KBM-7 (cell line): ENCODE measurements around the gene ESYT1.

Experiments used
- DNase-seq: peaks from one replicate; pipeline ENCODE4 v3.0.0-alpha.2; 2015
- in situ Hi-C: fragments of 300-500 bp; cut with MboI; formaldehyde crosslinking; loops from 2 replicates; pipeline ENCODE4 v1.14.3; 2020; ENCODE audit warnings: low sequenced_read_pairs, low pct_unique_long_range_greater_than_20kb, mixed read lengths

ESYT1 gene

DNA sequence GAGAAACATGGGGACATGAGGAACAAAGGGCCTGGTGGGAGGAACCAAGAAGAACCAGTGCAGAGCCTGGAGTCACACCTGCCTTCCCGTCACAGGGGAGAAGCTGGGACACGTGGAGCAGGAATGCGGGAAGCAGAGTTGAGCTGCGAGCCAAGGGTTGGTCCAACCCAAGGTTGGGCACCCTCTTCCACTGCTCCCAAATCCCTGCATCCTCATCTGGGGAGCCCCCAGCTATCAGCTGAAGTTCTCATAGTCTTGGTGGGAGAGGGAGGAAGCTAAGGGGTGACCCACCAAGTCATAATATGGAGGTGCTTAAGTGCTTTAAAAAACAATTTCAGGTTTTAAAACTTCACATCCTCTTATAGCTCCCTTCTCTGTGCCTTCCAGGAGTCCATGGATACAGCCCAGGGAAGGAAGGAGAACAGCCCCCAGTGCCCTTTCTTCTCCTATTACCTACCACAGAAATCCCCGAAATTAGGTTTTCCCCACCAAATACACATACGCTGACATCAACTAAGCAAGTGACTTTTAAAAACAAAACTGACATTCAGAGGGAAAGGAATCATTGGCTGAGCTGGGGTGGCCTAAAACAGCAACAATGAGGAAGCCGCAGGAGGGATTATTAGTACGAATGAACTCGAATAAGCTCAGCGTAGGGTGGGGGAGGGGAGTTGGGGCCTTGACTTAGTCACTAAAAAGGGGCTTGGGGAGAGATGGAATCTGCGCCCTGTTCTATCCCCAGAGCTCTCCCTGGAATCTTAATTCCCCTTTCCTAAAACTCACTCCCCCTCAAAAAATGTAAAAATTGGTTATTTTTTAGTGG, 34.6 kb downstream of the ESYT1 start:
- DNase-seq = no peak
- in situ Hi-C loops = no loop called here

DNA sequence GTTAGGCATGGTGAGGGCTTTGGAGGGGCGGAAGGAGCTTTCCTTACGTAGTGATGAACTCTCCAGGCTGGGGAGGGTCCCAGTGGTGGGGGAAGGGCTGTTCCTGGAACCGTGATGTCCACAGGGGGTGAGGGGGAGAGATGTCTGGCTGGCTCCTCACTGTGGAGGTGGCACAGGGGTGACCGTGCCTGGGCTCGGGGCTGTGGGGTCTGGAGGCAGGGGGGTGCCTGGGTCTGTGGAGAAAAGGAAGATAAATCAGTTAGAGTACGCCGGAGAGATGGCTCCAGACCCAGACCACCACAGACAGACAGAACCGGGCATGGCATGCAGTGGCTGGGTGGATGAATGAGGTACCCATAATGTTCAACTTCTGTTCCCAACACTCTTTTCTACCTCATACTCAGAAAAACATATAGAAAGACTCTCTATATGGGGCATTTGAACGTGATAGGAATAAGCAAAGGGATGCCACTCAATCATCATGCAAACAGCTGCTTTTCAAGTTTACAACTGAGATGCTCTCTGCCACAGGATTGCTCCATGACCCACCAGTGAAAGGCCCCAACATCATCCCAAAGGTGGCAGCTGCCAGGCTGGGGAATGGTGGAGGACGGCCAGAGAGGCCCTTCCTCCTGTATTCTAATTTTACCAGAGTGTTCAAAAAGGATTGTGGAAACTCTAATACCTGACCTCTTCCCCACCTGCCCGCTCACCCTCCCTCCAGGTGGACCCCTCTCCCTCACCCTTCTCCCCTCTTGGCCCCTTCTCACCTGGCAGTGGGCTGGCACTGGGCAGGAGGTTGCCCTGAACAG, 35.7 kb downstream of the ESYT1 start:
- in situ Hi-C loops = no loop called here
- no peak for DNase-seq

DNA sequence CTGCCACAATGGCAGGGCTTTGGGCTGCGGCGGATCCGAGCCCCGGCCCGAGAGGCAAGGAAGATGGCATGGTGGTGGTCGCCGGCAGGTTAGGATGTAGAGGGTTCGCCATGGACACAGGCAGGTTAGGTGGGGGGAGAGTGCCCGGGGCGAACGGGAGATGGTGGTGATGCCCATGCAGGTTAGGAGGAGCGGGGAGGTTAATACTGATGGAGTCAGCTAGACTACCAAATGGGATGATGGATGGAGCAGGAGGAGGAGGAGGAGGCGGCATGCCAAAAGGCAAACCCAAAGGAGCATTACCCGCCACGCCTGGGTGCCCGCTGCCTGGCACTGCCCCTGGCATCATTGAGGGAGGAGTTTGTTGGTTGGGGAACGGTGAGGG, 36.3 kb downstream of the ESYT1 start:
- in situ Hi-C loops = no loop called here
- DNase-seq = no peak

DNA sequence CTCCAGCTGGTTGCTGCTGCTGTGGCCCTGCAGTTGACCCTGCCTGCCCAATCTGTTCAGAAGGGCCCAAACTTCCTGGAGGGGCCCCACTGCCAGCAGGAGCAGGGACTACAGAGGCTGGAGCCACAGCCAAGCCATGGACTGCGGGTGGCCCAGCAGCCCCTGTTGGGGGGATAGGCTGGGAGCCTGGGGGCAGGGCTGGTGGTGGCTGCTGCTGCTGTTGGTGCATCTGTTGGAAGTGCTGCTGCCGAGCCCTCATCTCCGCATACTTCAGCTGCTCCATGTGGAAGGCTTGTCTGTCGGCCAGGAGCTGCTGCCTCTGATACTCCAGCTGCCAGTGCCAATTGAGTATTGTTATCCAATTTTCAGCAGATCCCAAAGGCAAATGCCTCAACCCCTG, 37.3 kb downstream of the ESYT1 start:
- in situ Hi-C loops = no loop called here
- no peak for DNase-seq

DNA sequence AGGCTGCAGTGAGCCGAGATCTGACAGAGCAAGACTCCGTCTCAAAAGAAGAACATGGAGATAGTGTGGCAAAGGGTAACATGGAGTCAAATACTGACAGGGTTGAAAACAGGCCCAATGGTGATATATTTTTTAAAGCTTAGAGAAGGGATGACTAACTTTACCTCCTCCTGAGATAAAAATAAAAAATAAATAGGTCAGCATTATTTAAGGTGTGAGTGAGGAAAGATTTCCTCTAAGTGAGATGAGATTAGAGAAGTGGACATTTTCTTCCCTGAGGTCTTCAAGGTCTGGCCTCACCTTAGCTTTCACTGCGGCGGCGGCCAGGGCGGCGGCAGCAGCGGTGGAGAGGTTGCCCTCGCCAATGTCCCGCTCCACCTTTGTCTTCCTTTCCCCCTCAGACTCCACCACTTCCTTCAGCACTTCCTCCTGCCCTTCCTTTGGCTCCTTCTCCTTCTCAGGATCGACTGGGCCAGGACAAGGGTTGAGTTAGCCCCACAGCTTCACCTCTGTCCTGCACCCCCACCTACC, 41.2 kb downstream of the ESYT1 start:
- in situ Hi-C loops = no loop called here

DNA sequence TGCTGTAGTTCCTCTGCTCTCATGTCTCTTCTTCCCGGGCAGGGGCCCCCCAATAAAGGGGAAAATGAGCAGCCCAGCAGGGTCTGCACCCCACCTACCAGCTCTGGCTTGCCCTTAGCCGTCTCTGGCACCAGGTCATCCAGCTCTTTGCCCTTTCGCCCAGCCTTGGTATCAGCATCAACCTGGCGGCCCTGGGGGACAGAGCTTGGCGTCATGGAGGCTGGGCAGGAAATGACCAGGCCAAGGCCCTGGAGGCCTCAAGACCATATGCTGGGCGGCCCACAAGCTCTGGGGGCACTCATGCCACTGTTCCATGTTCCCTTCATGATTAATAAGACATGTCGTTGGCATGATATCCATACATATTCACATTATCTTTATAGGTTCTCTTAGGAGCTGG, 44.8 kb downstream of the ESYT1 start:
- in situ Hi-C loops = no loop called here
- DNase-seq = no peak

More for the DNA sequence above, 41.2 kb downstream of the ESYT1 start:
- no peak for DNase-seq

DNA sequence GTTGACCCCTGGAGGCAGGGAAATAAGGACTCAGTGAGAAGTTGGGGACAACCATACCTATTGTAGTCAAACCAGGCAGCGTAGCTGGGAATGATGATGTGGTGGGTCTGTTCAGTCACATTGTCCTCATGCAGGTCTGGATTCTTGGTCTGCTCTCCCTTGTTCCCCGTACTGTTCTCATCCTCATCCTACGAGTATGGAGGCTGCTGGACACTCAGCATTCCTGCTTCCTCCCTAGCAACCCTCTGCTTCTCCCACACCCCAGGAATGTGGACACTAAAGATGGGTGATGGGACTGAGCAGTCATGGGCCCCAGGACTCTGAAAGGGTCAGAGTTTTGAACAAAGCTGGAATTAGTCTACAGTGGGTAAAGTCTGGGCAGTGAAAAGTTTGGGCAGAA, 50.3 kb downstream of the ESYT1 start:
- DNase-seq = no peak
- in situ Hi-C loops = no loop called here

DNA sequence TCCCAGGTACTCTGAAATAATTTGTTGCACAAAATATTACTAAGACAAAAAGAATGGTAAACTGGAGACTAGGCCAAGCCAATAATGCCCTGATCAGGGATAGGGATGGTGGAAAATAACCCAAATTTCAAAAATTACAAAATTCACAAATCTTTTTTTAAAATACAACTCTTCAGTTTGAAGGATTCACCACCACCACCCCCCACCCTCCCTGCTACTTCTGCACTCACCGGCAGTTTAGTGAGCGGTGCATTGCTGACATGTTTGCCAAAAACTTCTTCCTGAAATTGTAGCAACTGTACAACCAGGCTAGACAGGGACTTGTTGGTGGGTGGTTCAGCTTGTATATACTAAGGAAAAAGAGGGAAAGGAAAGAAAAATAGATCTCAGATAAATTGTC, 58.9 kb downstream of the ESYT1 start:
- in situ Hi-C loops = no loop called here
- no peak for DNase-seq

DNA sequence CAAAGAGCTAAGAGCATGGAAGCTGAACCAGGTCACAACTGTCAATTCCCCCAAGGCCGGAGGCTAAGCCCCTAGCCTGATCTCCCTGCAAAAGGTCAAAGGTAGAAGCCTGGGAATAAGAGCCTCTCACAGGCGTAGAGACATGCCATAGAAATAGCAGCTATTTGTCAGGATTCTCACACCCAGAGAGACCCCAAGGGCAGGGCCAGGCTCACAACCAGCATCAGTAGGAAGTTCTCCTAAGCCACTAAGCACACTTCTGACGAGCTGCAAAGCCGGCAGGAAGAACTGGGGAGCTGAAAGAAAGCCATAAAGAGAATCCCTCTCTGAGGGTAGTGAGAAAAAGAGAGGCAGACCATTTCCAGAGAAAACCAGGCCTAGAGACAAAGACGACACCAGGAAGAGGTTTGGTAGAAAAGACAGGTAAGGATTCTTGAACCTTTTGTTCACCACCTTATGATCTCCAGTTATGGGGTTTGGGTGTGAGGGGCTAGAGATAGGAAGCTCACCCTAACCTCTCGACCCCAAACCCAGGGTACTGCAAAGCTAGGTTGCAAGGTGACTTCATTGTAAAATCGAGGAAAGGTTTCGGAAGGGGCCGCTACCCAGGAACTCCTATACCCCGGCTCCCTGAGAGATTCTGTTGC, 60.2 kb downstream of the ESYT1 start:
- peak; percentile 27 for DNase-seq
- in situ Hi-C loops = no loop called here

DNA sequence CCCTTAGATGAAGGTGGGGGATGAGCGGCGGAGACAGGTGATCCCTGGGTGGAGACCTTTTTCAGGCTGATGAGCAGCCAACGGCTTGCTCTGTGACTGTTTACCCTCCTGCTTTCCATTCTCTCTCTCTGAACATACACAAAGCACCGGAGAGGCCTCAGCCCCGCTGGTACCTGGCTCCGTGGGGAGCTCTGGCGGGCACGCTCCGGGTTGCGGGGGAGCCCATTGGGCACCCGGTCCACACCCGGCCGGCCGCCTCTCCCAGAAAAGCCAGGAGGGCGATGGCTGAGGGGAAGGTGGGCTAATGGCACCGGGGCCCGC, 60.7 kb downstream of the ESYT1 start:
- DNase-seq = peak; percentile 20
- in situ Hi-C loops = no loop called here

DNA sequence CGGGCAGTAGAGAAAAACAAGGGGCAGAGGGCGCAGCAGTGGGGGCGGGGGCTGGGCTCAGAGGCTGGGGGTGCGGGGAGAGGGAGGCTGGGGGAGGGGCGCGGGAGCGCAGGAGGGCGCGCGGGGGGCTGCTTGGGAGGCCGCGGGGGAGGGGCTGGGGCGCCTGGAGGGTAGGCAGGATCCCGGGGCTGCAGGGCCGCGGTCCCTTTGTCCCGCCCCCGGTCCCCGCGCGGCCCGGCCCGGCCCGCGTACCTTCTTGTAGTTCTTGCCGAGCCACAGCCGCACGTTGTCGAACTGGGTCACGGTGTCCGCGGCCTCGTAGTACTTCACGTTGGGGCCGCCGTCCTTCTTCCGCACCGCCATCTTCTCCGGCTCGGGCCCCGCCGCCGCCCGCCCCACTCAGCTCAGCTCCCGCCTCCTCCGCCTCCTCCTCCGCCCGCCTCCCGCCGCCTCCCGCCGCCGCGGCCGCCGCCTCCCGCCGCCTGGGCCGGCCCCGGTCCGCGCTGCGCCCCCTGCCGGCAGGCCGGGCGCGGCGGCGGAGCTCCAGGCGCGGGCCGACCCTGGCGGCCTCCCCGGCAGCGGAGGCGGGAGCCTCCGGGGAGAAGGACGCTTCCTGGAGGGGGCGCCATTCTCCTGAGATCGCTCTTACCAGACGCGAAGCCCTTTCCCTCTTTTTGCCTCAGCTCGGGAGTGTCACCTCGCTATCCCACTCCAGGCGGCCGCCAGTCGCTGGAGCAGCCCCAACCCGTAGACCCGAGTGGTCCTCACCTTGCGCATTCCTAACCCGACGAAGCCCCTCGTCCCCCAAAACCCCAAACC, 61.2 kb downstream of the ESYT1 start, which contains the start of gene SMARCC2:
Gene SMARCC2 (minus strand): TSS at position 385 of the 819 bp plus-strand sequence. CDS start 22 bp downstream, at position 363.
- peak; percentile 85 for DNase-seq
- in situ Hi-C loops = no loop called here

DNA sequence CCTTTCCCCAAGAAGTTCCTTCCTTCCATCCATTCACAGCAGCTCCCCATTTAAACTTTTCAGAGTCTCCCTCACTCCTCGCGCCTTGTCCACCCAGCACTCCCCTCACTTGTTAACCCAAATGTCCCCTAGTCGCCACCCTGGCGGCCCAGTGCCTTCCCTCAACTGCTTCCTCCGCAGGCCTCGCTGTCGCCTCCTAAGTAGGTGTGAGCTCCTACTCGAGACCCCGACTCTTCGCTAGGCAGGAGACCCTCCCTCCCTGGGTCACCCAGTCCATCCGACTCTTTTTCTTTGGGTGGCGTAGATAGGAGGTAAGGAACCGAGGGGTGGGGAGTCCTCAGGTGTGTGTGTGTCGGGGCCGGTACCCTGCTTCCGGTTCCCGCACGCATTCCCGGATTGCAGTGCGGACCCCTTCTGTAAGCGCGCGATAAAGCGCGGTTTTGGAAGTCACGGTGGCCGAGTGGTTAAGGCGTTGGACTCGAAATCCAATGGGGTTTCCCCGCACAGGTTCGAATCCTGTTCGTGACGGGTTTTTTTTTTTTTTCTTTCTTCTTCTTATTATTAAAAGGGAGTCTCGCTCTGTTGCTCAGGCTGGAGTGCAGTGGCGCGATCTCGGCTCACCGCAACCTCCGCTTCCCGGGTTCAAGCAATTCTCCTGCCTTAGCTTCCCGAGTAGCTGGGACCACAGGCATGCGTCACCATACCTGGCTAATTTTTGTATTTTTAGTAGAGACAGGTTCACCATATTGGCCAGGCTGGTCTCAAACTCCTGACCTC, 62.0 kb downstream of the ESYT1 start:
- DNase-seq = peak; percentile 95
- in situ Hi-C loops = no loop called here

DNA sequence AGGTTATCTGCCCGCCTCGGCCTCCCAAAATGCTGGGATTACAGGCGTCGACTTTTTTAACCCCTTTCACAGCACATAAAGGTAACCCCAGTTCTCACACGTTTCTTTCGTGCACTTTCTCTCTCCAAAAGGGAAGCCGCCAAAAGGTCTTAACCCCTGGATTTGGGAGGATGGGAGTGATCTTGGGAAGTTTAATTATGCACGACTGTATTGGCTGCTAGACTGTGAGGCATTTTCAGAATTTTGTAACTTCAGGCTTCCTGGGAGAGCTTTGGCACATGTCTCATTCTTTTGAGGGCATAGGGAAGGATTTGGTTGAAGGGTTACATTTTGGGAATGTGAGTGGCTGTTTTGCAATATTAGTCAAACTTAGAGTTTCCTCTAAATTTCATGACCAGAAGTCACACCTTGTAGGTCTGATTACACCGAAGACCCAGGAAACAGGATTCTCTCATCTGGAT, 62.7 kb downstream of the ESYT1 start:
- in situ Hi-C loops = no loop called here
- DNase-seq = peak; percentile 8

DNA sequence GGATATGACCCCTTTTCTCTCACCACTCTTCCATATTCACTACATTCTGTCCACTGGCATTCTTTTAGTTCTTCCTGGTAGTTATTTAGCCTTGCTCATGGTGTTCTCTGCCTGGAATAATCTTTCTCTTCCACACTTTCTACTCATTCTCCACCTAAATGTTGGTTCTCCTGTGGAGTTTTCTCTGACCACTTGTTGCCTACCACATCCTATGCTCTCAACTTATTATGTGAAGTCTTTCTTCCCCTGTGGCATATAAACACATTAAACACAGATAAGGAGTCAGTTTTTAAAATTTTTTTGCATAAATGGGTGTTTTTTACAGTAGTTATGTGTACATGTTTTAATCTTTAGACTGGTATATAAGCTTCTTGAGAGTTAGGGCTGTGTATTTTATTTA, 64.5 kb downstream of the ESYT1 start:
- in situ Hi-C loops = no loop called here
- no peak for DNase-seq

DNA sequence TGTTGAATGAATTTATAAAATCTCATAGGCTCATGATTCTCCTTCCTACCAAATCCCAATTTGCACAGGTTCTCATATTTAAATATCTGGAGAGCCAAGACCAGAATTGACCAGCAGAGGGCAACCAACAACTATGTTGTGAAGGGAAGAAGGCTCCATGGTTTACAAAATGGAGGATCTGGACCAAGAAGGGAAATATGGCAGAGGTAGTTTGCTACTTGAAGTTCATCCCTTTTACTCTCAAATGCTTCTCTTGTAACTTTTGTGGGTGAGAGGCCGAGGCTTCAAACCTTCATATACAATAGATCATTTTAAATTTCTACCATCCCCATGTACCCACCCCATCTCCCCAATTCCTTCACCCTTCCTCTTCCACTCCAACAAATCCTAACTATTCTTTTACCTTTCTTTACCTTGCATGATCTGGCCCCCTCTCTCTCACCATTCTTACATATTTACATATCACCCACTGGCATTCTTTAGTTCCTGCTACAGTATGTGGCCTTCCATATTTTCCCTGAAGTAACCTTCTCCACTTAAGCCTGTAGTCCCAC, 65.0 kb downstream of the ESYT1 start:
- in situ Hi-C loops = no loop called here
- DNase-seq = peak; percentile 86
